Brain pericyte (primary cell): Measurements from ENCODE around the gene PSMD13.

ENCODE experiments used
- DNase-seq: peaks from one replicate; pipeline ENCODE4 v3.0.0-alpha.2; 2012; ENCODE audit warnings: low read depth, low spot score

Gene PSMD13

DNA sequence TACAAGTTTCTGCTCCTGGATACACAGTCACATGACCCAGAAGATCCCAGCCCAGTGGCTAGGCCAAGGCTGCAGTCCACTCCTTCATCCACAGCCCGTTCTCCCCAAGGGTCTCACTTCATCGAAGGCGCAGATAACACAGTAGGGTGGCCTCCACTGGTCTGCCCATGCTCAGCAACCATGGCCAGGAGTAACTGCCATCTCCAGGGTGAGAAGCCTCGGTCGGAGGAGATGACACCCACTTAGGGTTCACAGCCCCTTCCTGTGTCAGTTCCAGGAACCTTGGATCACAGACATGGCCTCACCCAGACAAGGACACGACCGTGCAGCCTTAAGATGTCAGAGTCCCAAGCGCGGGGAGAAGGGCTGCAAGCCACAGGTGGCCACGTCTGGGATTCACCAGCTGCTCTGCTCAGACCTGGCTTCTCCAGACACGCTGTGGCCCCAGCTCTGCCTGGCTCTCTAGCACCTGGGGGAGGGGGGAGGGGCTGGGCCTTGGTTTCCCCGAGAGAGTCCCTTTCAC, 32.1 kb upstream of the PSMD13 start:
- no peak for DNase-seq

DNA sequence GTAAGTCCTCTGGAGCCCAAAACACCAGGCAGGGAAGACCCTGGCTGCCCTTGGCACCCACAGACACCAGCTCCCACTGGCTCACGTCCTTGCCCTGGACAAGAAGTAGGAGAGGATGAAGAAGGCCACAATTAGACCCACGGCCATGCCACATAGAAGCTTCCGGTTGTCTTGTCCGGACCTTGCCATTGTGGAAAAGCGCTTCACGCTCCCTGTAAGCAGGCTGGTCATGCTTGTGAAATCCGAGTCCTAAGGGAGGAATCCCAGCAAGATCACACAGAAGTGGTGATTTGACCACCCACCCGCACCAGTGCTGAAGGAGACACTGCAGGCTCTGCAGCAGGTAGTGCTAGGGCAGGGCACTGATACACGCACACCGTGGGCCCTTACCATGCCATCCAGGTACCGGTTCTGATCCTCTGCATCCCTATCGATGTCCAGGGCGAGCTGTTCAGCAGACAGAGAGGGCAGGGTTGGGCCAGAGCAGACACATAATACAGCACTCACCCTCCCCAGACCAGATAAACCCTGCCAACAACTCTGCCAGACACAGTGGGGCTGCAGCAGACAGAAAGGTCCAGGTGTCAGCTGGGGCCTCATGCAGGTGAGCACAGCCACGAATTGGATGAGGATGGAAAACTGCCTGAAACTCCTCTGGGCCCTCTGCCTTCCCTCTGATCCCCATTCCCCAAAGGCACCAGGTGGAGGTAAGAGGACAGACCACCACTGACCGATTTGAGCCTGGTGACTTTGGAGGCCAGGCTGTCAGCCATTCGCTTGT, 31.4 kb upstream of the PSMD13 start:
- DNase-seq = no peak

- no peak for DNase-seq
Measured at GRCh38 chr11:206002-206384, 30.8 kb upstream of the PSMD13 start.

- DNase-seq = no peak
Measured at GRCh38 chr11:206526-207207, 30.1 kb upstream of the PSMD13 start.

DNA sequence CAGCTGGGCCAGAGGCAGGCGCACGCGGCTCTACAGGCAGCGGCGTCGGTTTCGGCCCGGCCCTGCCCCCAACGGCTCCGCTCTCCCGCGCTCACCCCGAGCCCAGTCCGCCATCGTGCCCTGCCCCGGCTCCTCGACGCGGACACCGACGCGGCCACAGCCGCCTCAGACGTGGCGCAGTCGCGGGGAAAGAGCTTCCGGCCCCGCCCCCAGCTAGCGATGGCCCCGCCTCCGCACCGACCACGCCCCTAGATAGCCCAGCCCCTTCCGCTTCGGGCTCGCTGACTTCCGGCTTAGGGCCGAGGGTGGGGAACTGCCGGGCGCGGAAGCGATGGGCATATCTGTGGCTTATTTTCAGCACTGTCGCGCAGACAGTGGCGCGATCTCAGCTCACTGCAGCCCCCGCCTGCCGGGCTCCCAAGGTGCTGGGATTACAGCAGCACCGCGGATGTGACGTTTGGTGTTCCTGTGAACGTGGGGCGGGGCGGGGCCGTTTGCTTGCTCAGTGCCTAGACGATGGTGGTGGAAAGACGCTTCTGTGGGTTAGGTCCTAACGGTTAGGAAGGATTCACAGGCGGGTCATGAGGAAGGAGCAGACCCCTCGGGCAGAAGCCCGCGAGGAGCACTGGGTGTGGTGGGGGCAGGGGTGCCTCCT, 29.4 kb upstream of the PSMD13 start, which contains the start of the genes BET1L and RIC8A:
Gene BET1L, minus strand, starts transcription at position 192 of the 655 bp plus-strand sequence. Its CDS starts 78 bp downstream, at position 114.
Gene RIC8A, plus strand, starts transcription at position 501 of the 655 bp plus-strand sequence. CDS start 1,147 bp downstream, outside the sequence.
- DNase-seq = peak; percentile 93

GRCh38 chr11:207863-208180, 29.0 kb upstream of the PSMD13 start:
- DNase-seq = no peak

- no peak for DNase-seq
Measured at GRCh38 chr11:208181-208916, 28.4 kb upstream of the PSMD13 start.

GRCh38 chr11:208917-209260, 27.9 kb upstream of the PSMD13 start:
- DNase-seq = no peak

- no peak for DNase-seq
Measured at GRCh38 chr11:209275-210121, 27.3 kb upstream of the PSMD13 start.

DNA sequence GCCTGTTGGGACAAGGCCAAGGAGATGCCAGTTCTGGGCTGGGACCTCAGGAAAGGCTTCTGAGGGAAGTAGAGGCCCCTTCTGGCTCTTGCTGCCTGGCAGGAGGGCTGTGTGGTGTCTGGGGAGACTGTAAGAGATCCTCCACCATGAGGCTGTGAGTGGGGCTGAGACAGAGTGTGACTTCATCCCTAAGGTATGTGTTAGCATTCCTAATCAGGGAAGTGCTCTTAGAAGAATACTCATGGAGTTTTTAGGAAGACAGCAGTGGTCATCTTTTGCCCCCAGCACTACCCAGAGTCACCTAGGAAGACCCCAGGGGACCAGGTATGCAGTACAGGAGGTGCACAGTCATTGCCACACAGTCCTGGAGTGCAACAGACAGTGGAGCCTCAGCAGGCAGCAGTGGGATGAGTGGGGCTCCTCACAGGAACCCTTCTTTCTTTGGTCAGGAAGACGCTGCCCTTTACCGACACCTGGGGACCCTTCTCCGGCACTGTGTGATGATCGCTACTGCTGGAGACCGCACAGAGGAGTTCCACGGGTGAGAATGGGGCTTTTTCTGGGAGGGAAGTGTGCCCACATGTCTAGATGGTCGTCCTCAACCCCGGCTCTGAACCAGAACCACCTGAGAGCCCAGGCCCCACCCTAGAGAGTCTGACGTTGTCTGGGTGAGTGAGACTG, 26.5 kb upstream of the PSMD13 start:
- DNase-seq = no peak

DNA sequence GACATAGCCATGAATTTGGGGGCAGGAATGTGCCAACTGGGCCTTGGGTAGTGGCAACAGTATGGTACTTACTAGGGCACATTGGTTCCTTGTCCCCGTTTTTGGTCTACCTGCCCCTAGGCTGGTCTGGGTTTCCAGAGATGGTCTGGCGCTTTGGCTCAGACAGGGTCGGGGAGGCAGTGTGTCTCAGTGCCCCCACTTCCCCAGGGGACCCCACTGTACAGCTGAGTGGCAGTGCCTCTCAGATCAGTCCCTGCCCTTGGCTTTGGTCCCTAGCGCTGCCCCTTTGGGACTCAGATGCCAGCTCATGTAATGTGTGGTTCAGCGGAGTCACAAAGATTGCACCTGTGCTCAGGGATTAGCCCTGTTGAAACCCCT, 26.0 kb upstream of the PSMD13 start:
- no peak for DNase-seq

DNA sequence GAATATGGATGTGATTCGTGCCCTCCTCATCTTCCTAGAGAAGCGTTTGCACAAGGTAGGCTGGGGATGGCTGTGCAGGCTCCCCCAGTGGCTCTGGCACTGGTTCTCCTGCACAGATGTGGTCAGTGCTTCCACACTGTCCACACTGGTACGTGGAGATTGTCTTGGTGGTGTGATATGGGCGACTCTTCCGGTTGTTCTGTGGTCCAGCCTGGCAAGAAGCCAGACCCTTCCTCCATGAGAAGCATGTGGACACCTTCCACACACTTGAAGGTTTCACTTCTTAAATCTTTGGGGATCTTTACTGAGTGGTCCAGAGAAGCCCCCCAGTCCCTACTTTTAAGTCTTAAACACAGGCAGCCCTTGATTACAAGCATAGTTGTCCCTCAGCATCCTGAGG, 25.5 kb upstream of the PSMD13 start:
- DNase-seq = no peak

- no peak for DNase-seq
Measured at GRCh38 chr11:211741-212140, 25.0 kb upstream of the PSMD13 start.

DNA sequence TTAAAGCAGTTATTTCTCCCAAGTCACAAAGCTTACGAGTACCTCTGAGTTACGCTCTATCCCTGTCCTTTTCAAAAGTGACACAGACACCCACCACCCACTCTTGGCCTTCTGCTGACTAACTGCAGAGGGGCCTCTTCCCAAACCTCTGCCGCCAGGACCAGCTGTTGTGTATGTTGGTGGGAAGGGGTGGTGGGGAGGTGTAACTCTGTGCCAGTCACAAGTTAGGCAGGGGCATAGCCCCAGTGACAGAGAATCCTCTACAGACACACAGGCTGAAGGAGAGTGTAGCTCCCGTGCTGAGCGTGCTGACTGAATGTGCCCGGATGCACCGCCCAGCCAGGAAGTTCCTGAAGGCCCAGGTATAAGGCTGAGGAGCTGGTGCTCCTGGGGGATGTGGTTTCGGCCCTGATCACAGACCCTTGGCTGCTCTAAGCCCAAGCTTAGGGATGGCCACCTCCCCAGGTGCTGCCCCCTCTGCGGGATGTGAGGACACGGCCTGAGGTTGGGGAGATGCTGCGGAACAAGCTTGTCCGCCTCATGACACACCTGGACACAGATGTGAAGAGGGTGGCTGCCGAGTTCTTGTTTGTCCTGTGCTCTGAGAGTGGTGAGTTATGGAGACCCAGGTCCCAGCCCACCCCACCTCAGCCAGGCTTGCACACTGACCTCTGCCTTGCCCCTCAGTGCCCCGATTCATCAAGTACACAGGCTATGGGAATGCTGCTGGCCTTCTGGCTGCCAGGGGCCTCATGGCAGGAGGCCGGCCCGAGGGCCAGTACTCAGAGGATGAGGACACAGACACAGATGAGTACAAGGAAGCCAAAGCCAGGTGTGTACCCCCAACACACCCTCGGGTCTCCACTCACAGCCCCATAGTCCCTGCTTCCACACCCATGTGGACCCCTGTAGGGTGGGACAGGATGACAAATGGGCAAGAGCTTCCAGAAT, 24.4 kb upstream of the PSMD13 start:
- DNase-seq = no peak

DNA sequence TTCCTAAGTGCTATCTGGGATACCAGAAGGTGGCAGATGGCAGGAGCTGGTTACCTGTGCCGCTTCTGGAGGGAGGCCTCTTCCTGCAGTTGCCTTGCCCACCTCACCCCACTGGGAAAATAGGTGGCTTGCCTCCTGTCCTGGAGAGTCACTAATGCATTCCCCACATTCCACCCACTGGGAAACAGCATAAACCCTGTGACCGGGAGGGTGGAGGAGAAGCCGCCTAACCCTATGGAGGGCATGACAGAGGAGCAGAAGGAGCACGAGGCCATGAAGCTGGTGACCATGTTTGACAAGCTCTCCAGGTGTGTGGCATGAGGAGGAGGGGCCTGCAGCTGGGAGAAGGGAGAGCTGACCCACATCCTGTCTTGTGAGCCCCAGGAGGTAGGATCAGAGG, 23.7 kb upstream of the PSMD13 start:
- no peak for DNase-seq

DNA sequence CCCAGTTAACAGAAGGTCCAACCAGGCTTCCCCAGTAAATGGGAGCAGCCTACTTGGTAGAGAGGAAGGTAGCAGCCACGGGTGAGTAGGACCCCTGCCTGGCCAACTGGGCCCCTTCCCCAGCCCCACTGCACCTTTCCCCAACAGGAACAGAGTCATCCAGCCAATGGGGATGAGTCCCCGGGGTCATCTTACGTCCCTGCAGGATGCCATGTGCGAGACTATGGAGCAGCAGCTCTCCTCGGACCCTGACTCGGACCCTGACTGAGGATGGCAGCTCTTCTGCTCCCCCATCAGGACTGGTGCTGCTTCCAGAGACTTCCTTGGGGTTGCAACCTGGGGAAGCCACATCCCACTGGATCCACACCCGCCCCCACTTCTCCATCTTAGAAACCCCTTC, 22.7 kb upstream of the PSMD13 start:
- no peak for DNase-seq

GRCh38 chr11:215581-216037, 21.2 kb upstream of the PSMD13 start:
- DNase-seq = no peak

DNA sequence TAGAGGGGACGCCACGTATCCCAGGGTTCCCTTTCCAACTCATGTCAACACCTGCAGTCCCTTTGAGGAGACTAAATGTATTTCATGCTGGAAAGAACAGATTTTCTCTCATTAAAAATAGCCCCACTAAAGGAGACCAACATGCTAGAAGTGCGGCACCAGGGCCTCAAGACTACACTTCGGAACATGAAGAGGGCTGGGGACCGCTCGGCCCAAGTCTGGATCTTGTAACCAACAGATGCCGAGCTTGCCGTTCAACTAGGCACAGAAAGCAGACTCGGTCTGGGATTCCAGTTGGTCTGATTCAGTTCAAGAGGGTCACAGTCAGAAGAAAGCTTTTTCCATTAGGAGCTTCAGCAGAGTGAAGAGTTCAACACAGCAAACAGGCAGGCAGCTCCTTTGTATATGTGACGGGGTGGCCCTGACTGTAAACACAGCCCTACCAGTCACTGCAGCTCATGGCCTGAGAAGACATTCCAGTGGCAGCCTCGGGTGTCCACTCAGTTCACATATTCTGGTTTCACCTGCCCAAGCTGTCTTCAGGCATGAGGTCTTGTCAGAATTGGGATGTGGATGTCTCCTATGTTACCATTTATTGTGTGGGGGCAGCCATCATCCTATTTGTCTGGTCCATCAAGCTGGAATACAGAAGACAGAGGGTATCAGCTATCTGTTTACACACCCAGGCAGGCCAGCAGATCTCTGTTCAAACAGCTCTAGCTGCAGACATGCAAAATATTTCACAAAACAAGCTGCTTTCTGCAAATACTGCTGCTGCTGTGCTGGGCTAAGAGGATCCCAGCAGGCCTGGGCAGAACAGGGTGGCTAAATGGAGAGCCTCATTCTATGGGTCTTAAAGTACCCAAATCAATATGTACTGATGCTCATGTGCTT, 20.4 kb upstream of the PSMD13 start:
- DNase-seq = no peak
